ENCODE results near the gene LASP1. TPM values are rescaled to one million over a fixed set of nuclear protein-coding genes. Genes with fewer than 3 reads are reported as not detected.

Gene LASP1
- total and polyA plus RNA-seq, 2 experiments from 2014 or later: 48.7 to 173 TPM

- no peaks in the 10 kb centered on the region for H3F3A ChIP-seq (replicated peaks; ENCODE audit: low read depth)
- H3K4me3 Mint-ChIP-seq: no peak overlapping the region
- H3K4me1 ChIP-seq (ENCODE audit: insufficient read depth): no peaks in the 10 kb centered on the region
- ATAC-seq (no peak), DNase-seq (ENCODE audit: low spot score) (no peak)
- no peak overlapping the region for H3K27ac Mint-ChIP-seq
- H3K4me2 ChIP-seq: no peak overlapping the region
- no peaks in the 10 kb centered on the region for H3K4me1 Mint-ChIP-seq
- no peaks in the 10 kb centered on the region for H4K20me1 ChIP-seq (replicated peaks; ENCODE audit: insufficient read depth)
- H3K36me3 Mint-ChIP-seq (ENCODE audit: low read depth): no peaks in the 10 kb centered on the region
- H3K9me3 Mint-ChIP-seq: no peaks in the 10 kb centered on the region
- TF ChIP-seq POLR2AphosphoS5 (IDR thresholded peaks at IDR 0.05; ENCODE audit: low read depth) (no peak), EZH2phosphoT487 (IDR thresholded peaks at IDR 0.05; ENCODE audit: unreplicated experiment) (no peak), ZNF331 (CRISPR knock-in tag; IDR thresholded peaks at IDR 0.05; ENCODE audit: low read depth) (no peak), NANOG (IDR thresholded peaks at IDR 0.05; ENCODE audit: borderline replicate concordance) (no peak), REST (IDR thresholded peaks at IDR 0.05; ENCODE audit: unreplicated experiment) (no peak), CREB1 (CRISPR knock-in tag; IDR thresholded peaks at IDR 0.05; ENCODE audit: low read depth) (no peak), EZH2 (IDR thresholded peaks at IDR 0.05; ENCODE audit: low read depth, unreplicated experiment) (no peak), STAT1 (IDR thresholded peaks at IDR 0.05; ENCODE audit: unreplicated experiment) (no peak), ETS1 (IDR thresholded peaks at IDR 0.05) (no peak), ZNF114 (CRISPR knock-in tag; IDR thresholded peaks at IDR 0.05) (no peak)
- H3K27ac ChIP-seq (ENCODE audit: low read depth): no peak overlapping the region
- H2AFZ ChIP-seq: no peak overlapping the region
- no peaks in the 10 kb centered on the region for H3K9me2 ChIP-seq (ENCODE audit: insufficient read depth)
- H3K4me3 ChIP-seq: no peak overlapping the region
- no peaks in the 10 kb centered on the region for H3K79me2 ChIP-seq (replicated peaks; ENCODE audit: insufficient read depth)
- no peaks in the 10 kb centered on the region for H3K27me3 ChIP-seq (ENCODE audit: insufficient read depth)
- H3K27me3 Mint-ChIP-seq (ENCODE audit: insufficient read depth, low read depth, poor library complexity): peaks cover 1% of the 10 kb centered on the region
- no peaks in the 10 kb centered on the region for H3K36me3 ChIP-seq (ENCODE audit: insufficient read depth)
Observed at GRCh38 chr17:38959508-38959907, 89.7 kb downstream of the LASP1 start.

- Histone ChIP-seq H3K4me3 (no peak overlapping the region), H3K79me2 (replicated peaks; ENCODE audit: insufficient read depth) (no peaks in the 10 kb centered on the region), H2AFZ (no peak overlapping the region), H3K36me3 (ENCODE audit: insufficient read depth) (no peaks in the 10 kb centered on the region), H3K27ac (ENCODE audit: low read depth) (no peak overlapping the region), H3F3A (replicated peaks; ENCODE audit: low read depth) (no peaks in the 10 kb centered on the region), H3K4me2 (no peak overlapping the region), H3K4me1 (ENCODE audit: insufficient read depth) (no peaks in the 10 kb centered on the region), H4K20me1 (replicated peaks; ENCODE audit: insufficient read depth) (no peaks in the 10 kb centered on the region), H3K9me2 (ENCODE audit: insufficient read depth) (no peaks in the 10 kb centered on the region), H3K27me3 (ENCODE audit: insufficient read depth) (no peaks in the 10 kb centered on the region)
- Mint-ChIP-seq H3K4me1 (no peaks in the 10 kb centered on the region), H3K27ac (no peak overlapping the region), H3K4me3 (no peak overlapping the region), H3K27me3 (ENCODE audit: insufficient read depth, low read depth, poor library complexity) (peaks cover 1% of the 10 kb centered on the region), H3K36me3 (ENCODE audit: low read depth) (no peaks in the 10 kb centered on the region), H3K9me3 (no peaks in the 10 kb centered on the region)
- ATAC-seq (no peak), DNase-seq (ENCODE audit: low spot score) (no peak)
- TF ChIP-seq ETS1 (IDR thresholded peaks at IDR 0.05) (no peak), EZH2phosphoT487 (IDR thresholded peaks at IDR 0.05; ENCODE audit: unreplicated experiment) (no peak), ZNF331 (CRISPR knock-in tag; IDR thresholded peaks at IDR 0.05; ENCODE audit: low read depth) (no peak), REST (IDR thresholded peaks at IDR 0.05; ENCODE audit: unreplicated experiment) (no peak), CREB1 (CRISPR knock-in tag; IDR thresholded peaks at IDR 0.05; ENCODE audit: low read depth) (no peak), CTCF (conservative IDR thresholded peaks at IDR 0.05; ENCODE audit: low read depth in 2 of 2) (no peak), EZH2 (IDR thresholded peaks at IDR 0.05; ENCODE audit: low read depth, unreplicated experiment) (no peak)
Observed at GRCh38 chr17:38960402-38960801, 90.5 kb downstream of the LASP1 start.

All from GM23338 (cell line).